Upper lobe of left lung (tissue), 4 donors: ENCODE data around the gene HSD17B2.

Source experiments
- EP300 ChIP-seq, 4 donors: sonication (generic); formaldehyde crosslinking; IDR thresholded peaks; one replicate each; pipeline ENCODE4 v1.5.1; 2017; ENCODE audit warnings: antibody characterized with exemption in 4 of 4, control low read depth in 2 of 4
- POLR2A ChIP-seq, 4 donors: fragments of 450-650 bp; IDR thresholded peaks; one replicate each; pipeline ENCODE4 v1.5.1; 2016 to 2017; ENCODE audit warnings: antibody characterized with exemption in 4 of 4, mild to moderate bottlenecking in 2 of 4
- POLR2AphosphoS5 ChIP-seq, 2 donors: sonication (generic); formaldehyde crosslinking; IDR thresholded peaks; one replicate each; pipeline ENCODE4 v1.5.1; 2017; ENCODE audit warnings: antibody characterized with exemption in 2 of 2
- TF ChIP-seq, protein P1 (sequence below), 6 experiments: fragments of 450-650 bp in 4 of 6; fragments of 200-600 bp in 2 of 6; sonication (generic) in 2 of 6; IDR thresholded peaks; one replicate each; pipeline ENCODE4 v1.5.1; 2016 to 2019; ENCODE audit warnings: antibody characterized with exemption in 6 of 6

DNA sequence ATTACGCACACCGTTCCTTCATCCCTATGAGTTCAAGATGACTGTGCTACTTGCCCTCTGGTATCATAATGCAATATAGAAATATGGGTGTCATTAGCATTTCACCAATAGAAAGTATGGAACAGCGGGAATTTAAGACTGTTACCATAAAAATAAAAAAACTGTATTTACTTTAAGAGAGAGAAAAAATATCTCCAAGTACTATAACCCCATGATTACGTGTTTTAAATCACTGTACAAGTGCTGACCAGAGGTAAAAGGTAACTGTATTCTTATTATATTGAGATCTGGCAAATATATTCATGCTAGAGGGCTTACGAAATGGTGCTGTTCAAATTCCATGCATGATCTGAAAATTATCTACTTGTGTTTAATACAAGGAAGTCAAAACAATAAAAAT, 29.0 kb upstream of the HSD17B2 start:
- TF ChIP-seq POLR2A (IDR thresholded peaks at IDR 0.05) = no peak
- TF ChIP-seq, protein P1, sequence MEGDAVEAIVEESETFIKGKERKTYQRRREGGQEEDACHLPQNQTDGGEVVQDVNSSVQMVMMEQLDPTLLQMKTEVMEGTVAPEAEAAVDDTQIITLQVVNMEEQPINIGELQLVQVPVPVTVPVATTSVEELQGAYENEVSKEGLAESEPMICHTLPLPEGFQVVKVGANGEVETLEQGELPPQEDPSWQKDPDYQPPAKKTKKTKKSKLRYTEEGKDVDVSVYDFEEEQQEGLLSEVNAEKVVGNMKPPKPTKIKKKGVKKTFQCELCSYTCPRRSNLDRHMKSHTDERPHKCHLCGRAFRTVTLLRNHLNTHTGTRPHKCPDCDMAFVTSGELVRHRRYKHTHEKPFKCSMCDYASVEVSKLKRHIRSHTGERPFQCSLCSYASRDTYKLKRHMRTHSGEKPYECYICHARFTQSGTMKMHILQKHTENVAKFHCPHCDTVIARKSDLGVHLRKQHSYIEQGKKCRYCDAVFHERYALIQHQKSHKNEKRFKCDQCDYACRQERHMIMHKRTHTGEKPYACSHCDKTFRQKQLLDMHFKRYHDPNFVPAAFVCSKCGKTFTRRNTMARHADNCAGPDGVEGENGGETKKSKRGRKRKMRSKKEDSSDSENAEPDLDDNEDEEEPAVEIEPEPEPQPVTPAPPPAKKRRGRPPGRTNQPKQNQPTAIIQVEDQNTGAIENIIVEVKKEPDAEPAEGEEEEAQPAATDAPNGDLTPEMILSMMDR (IDR thresholded peaks at IDR 0.05) = no peak
- no peak for TF ChIP-seq POLR2AphosphoS5 (IDR thresholded peaks at IDR 0.05)
- no peak for TF ChIP-seq EP300 (IDR thresholded peaks at IDR 0.05)
